ENCODE measurements around the gene MAEA. TPM values are rescaled to one million over a fixed set of nuclear protein-coding genes. Genes with fewer than 3 reads are reported as not detected.

Gene MAEA
- total and polyA plus RNA-seq, 2 experiments from 2014 or later: 49.8 to 99.0 TPM

DNA sequence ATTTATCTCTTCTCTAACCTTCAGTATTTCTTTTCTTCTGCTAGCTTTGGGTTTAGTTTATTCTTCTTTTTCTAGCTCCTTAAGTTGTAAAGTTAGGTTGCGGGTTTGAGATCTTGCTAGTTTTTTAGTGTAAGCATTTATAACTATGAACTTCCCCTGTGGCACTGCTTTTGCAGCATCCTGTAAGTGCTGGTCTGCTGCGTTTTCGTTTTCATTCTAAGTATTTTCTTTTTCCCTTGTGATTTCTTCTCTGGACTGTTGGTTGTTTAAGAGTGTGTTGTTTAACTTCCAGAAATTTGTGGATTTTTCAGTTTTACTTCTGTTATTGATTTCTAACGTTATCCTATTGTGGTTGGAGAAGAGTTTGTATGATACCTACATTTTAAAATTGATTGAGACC, 29.7 kb upstream of the MAEA start:
- H3K36me3 Mint-ChIP-seq (ENCODE audit: low read depth): no peaks in the 10 kb centered on the region; the same call in 2 of the 3 replicates
- DNase-seq (ENCODE audit: low spot score): no peak

DNA sequence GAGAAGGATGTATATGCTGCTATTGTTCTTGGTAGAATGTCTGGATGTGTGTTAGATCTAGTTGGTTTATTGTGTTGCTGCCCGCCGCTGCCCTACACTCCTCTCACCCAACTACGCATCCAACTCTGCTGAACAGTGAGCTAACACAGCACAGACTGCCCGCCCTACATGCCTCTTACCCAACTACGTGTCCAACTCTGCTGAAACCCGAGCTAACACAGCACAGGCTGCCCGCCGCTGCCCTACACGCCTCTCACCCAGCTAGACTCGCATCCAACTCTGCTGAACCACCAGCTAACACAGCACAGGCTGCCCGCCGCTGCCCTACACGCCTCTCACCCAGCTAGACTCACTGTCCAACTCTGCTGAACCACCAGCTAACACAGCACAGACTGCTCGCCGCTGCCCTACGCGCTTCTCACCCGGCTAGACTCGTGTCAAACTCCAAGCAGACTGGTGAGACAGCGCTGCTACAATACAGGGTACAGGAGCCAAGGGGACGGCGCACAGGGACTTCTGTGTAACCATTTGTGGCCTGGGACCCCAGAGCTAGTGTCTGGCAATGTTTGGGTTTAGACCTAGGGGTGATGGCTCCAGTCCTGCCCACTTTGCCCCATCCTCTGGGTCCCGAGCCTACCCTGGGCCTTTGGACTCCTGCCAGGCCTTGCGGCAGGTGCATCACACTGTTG, 29.1 kb upstream of the MAEA start:
- ATAC-seq (no peak), DNase-seq (ENCODE audit: low spot score) (no peak)
- Histone ChIP-seq H3K9me2 (ENCODE audit: insufficient read depth) (peaks cover 4% of the 10 kb centered on the region; the same call in 1 of the 2 replicates), H3K27me3 (ENCODE audit: insufficient read depth) (no peaks in the 10 kb centered on the region), H3F3A (replicated peaks; ENCODE audit: low read depth) (no peaks in the 10 kb centered on the region), H3K36me3 (ENCODE audit: insufficient read depth) (no peaks in the 10 kb centered on the region), H3K27ac (ENCODE audit: low read depth) (no peak overlapping the region), H2AFZ (no peak overlapping the region), H3K4me3 (no peak overlapping the region), H3K4me1 (ENCODE audit: insufficient read depth) (no peaks in the 10 kb centered on the region), H4K20me1 (replicated peaks; ENCODE audit: insufficient read depth) (no peaks in the 10 kb centered on the region), H3K4me2 (no peak overlapping the region), H3K79me2 (replicated peaks; ENCODE audit: insufficient read depth) (no peaks in the 10 kb centered on the region)
- Mint-ChIP-seq H3K4me3 (no peak overlapping the region), H3K27me3 (ENCODE audit: insufficient read depth, low read depth, poor library complexity) (peaks cover 11% of the 10 kb centered on the region), H3K36me3 (ENCODE audit: low read depth) (no peaks in the 10 kb centered on the region; the same call in 2 of the 3 replicates), H3K27ac (no peak overlapping the region), H3K9me3 (peaks cover 41% of the 10 kb centered on the region), H3K4me1 (no peaks in the 10 kb centered on the region; the same call in 2 of the 3 replicates)
- TF ChIP-seq EZH2 (IDR thresholded peaks at IDR 0.05; ENCODE audit: low read depth, unreplicated experiment): no peak
- no peak for TF ChIP-seq ZNF114 (CRISPR knock-in tag; IDR thresholded peaks at IDR 0.05)
- TF ChIP-seq STAT1 (IDR thresholded peaks at IDR 0.05; ENCODE audit: unreplicated experiment): no peak
- TF ChIP-seq, protein P1, sequence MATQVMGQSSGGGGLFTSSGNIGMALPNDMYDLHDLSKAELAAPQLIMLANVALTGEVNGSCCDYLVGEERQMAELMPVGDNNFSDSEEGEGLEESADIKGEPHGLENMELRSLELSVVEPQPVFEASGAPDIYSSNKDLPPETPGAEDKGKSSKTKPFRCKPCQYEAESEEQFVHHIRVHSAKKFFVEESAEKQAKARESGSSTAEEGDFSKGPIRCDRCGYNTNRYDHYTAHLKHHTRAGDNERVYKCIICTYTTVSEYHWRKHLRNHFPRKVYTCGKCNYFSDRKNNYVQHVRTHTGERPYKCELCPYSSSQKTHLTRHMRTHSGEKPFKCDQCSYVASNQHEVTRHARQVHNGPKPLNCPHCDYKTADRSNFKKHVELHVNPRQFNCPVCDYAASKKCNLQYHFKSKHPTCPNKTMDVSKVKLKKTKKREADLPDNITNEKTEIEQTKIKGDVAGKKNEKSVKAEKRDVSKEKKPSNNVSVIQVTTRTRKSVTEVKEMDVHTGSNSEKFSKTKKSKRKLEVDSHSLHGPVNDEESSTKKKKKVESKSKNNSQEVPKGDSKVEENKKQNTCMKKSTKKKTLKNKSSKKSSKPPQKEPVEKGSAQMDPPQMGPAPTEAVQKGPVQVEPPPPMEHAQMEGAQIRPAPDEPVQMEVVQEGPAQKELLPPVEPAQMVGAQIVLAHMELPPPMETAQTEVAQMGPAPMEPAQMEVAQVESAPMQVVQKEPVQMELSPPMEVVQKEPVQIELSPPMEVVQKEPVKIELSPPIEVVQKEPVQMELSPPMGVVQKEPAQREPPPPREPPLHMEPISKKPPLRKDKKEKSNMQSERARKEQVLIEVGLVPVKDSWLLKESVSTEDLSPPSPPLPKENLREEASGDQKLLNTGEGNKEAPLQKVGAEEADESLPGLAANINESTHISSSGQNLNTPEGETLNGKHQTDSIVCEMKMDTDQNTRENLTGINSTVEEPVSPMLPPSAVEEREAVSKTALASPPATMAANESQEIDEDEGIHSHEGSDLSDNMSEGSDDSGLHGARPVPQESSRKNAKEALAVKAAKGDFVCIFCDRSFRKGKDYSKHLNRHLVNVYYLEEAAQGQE (IDR thresholded peaks at IDR 0.05; ENCODE audit: unreplicated experiment): no peak

More for the DNA sequence above, 29.7 kb upstream of the MAEA start:
- Histone ChIP-seq H3K27me3 (ENCODE audit: insufficient read depth) (no peaks in the 10 kb centered on the region), H3F3A (replicated peaks; ENCODE audit: low read depth) (no peaks in the 10 kb centered on the region), H2AFZ (no peak overlapping the region), H3K9me2 (ENCODE audit: insufficient read depth) (peaks cover 4% of the 10 kb centered on the region; the same call in 1 of the 2 replicates), H3K27ac (ENCODE audit: low read depth) (no peak overlapping the region), H3K4me1 (ENCODE audit: insufficient read depth) (no peaks in the 10 kb centered on the region), H3K36me3 (ENCODE audit: insufficient read depth) (no peaks in the 10 kb centered on the region), H3K4me3 (no peak overlapping the region), H3K4me2 (no peak overlapping the region), H4K20me1 (replicated peaks; ENCODE audit: insufficient read depth) (no peaks in the 10 kb centered on the region), H3K79me2 (replicated peaks; ENCODE audit: insufficient read depth) (no peaks in the 10 kb centered on the region)
- Mint-ChIP-seq H3K9me3 (peaks cover 46% of the 10 kb centered on the region), H3K4me3 (no peak overlapping the region), H3K27me3 (ENCODE audit: insufficient read depth, low read depth, poor library complexity) (peaks cover 11% of the 10 kb centered on the region), H3K27ac (no peak overlapping the region), H3K4me1 (no peaks in the 10 kb centered on the region; the same call in 2 of the 3 replicates)
- TF ChIP-seq CREB1 (CRISPR knock-in tag; IDR thresholded peaks at IDR 0.05; ENCODE audit: low read depth): no peak
- TF ChIP-seq ZNF331 (CRISPR knock-in tag; IDR thresholded peaks at IDR 0.05; ENCODE audit: low read depth): no peak
- TF ChIP-seq, protein P2, sequence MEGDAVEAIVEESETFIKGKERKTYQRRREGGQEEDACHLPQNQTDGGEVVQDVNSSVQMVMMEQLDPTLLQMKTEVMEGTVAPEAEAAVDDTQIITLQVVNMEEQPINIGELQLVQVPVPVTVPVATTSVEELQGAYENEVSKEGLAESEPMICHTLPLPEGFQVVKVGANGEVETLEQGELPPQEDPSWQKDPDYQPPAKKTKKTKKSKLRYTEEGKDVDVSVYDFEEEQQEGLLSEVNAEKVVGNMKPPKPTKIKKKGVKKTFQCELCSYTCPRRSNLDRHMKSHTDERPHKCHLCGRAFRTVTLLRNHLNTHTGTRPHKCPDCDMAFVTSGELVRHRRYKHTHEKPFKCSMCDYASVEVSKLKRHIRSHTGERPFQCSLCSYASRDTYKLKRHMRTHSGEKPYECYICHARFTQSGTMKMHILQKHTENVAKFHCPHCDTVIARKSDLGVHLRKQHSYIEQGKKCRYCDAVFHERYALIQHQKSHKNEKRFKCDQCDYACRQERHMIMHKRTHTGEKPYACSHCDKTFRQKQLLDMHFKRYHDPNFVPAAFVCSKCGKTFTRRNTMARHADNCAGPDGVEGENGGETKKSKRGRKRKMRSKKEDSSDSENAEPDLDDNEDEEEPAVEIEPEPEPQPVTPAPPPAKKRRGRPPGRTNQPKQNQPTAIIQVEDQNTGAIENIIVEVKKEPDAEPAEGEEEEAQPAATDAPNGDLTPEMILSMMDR (conservative IDR thresholded peaks at IDR 0.05; ENCODE audit: low read depth in 2 of 2): no peak
- TF ChIP-seq NANOG (IDR thresholded peaks at IDR 0.05; ENCODE audit: borderline replicate concordance): no peak
- no peak for TF ChIP-seq ZNF114 (CRISPR knock-in tag; IDR thresholded peaks at IDR 0.05)
- TF ChIP-seq, protein P3, sequence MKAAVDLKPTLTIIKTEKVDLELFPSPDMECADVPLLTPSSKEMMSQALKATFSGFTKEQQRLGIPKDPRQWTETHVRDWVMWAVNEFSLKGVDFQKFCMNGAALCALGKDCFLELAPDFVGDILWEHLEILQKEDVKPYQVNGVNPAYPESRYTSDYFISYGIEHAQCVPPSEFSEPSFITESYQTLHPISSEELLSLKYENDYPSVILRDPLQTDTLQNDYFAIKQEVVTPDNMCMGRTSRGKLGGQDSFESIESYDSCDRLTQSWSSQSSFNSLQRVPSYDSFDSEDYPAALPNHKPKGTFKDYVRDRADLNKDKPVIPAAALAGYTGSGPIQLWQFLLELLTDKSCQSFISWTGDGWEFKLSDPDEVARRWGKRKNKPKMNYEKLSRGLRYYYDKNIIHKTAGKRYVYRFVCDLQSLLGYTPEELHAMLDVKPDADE (IDR thresholded peaks at IDR 0.05): no peak
- ATAC-seq: no peak
